ENCODE measurements around the gene ZSCAN10. TPM values are rescaled to one million over a fixed set of nuclear protein-coding genes. Genes with fewer than 3 reads are reported as not detected.

Gene ZSCAN10
- total RNA-seq: not detected
- polyA plus RNA-seq: not detected

GRCh38 chr16:3098459-3099394, at the start of gene ZSCAN10:
Gene ZSCAN10 (minus strand): TSS chr16:3099294. CDS start chr16:3092937, 6,357 bp downstream.
- intact Hi-C loops (cut with DNase I): no loop called here
- TF ChIP-seq POLR2A (IDR thresholded peaks at IDR 0.05): no peak
- TF ChIP-seq POLR2AphosphoS5 (IDR thresholded peaks at IDR 0.05): no peak
- no peak for TF ChIP-seq CTCF (IDR thresholded peaks at IDR 0.05)
- no peak for TF ChIP-seq EP300 (IDR thresholded peaks at IDR 0.05)
- no peak for DNase-seq
- H3K4me1 ChIP-seq: peaks cover 0 to 11% (median 7%) of the 10 kb centered on the region in 4 donors
- no peaks in the 10 kb centered on the region for H3K9me3 ChIP-seq
- peak within 1 kb of the TSS in 1 of 4 donors; percentile 19 for H3K27ac ChIP-seq
- peaks cover 6 to 40% (median 24%) of the 10 kb centered on the region in 3 donors for H3K27me3 ChIP-seq
- 55 to 67% methylated on average over 21 of the region's 21 CpGs for WGBS, 2 donors
- peak within 1 kb of the TSS in 1 of 4 donors; percentile 25 for H3K4me3 ChIP-seq
- H3K36me3 ChIP-seq: no peaks in the 10 kb centered on the region

- Histone ChIP-seq H3K27ac (no peak overlapping the region), H3K36me3 (no peaks in the 10 kb centered on the region), H3K27me3 (no peaks in the 10 kb centered on the region), H3K4me1 (peaks cover 0 to 28% (median 24%) of the 10 kb centered on the region in 4 donors), H3K4me3 (no peak overlapping the region), H3K9me3 (no peaks in the 10 kb centered on the region)
- TF ChIP-seq EP300 (IDR thresholded peaks at IDR 0.05) (no peak), POLR2AphosphoS5 (IDR thresholded peaks at IDR 0.05) (no peak), CTCF (IDR thresholded peaks at IDR 0.05) (no peak), POLR2A (IDR thresholded peaks at IDR 0.05) (no peak)
- 94 to 95% methylated on average over 13 of the region's 13 CpGs for WGBS, 2 donors
- intact Hi-C loops (cut with DNase I): no loop called here
- DNase-seq: no peak
Observed at GRCh38 chr16:3148256-3149192, 49.4 kb upstream of the ZSCAN10 start.

DNA sequence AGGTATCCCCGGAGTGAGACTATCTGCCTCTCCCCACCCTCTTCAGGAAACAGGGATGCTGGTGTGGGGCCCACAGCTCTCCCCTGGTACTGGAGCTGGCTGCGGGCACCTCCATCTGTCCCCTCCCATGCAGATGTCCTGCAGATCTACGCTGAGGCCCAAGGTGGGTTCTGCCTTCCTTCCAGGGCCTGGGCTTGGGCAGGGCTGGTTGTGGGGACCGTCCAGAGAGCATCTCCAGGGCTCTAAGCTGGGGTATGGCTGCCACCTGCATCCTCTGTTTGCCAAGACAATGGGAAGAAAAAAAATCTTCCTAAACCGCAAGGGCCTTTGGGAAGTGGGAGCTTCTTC, 48.6 kb upstream of the ZSCAN10 start:
- H3K27ac ChIP-seq: no peak overlapping the region
- peaks cover 0 to 28% (median 24%) of the 10 kb centered on the region in 4 donors for H3K4me1 ChIP-seq
- no peak for TF ChIP-seq CTCF (IDR thresholded peaks at IDR 0.05)
- TF ChIP-seq POLR2A (IDR thresholded peaks at IDR 0.05): no peak
- TF ChIP-seq EP300 (IDR thresholded peaks at IDR 0.05): no peak
- TF ChIP-seq POLR2AphosphoS5 (IDR thresholded peaks at IDR 0.05): no peak
- WGBS, 2 donors: 94 to 95% methylated on average over 5 of the region's 5 CpGs
- no peak for DNase-seq
- peaks cover 0 to 4% (median 1%) of the 10 kb centered on the region in 4 donors for H3K36me3 ChIP-seq
- H3K9me3 ChIP-seq: no peaks in the 10 kb centered on the region
- intact Hi-C loops (cut with DNase I): no loop called here
- H3K4me3 ChIP-seq: no peak overlapping the region
- no peaks in the 10 kb centered on the region for H3K27me3 ChIP-seq

- WGBS, 2 donors: 88 to 94% methylated on average over 16 of the region's 16 CpGs
- TF ChIP-seq EP300 (IDR thresholded peaks at IDR 0.05): no peak
- no peak for TF ChIP-seq POLR2A (IDR thresholded peaks at IDR 0.05)
- no peak for TF ChIP-seq CTCF (IDR thresholded peaks at IDR 0.05)
- no peak for TF ChIP-seq POLR2AphosphoS5 (IDR thresholded peaks at IDR 0.05)
- H3K4me3 ChIP-seq: no peak overlapping the region
- H3K36me3 ChIP-seq: peaks cover 0 to 9% (median 3%) of the 10 kb centered on the region in 4 donors
- intact Hi-C loops (cut with DNase I): no loop called here
- peaks cover 0 to 28% (median 20%) of the 10 kb centered on the region in 4 donors for H3K4me1 ChIP-seq
- H3K27me3 ChIP-seq: no peaks in the 10 kb centered on the region
- no peak for DNase-seq
- no peaks in the 10 kb centered on the region for H3K9me3 ChIP-seq
- no peak overlapping the region for H3K27ac ChIP-seq
Observed at GRCh38 chr16:3147046-3147756, 48.1 kb upstream of the ZSCAN10 start.

Measured in sigmoid colon (tissue), 7 donors.